ENCODE measurements around the gene VIP.

GRCh38 chr6:152701081-152701862, 49.3 kb upstream of the VIP start:
- TF ChIP-seq CTCF (IDR thresholded peaks at IDR 0.05; ENCODE audit: low read length) (peak; percentile 31; the same call in 1 of the 2 replicates), EZH2 (IDR thresholded peaks at IDR 0.05; ENCODE audit: borderline replicate concordance, low read length) (no peak)

All from OCI-LY1 (cell line).